GM19025 (cell line): ENCODE results near the gene PFDN6.
A peak's percentile ranks its signal among the peaks of the same experiment; 100 is the strongest.

Experiments
- ATAC-seq: cut with Tn5 transposase; IDR thresholded peaks from one replicate; pipeline ENCODE4 v1.9.1; 2021; ENCODE audit warnings: mild to moderate bottlenecking, low read depth, moderate library complexity; ENCODE audit not compliant: unreplicated experiment

PFDN6 gene

DNA sequence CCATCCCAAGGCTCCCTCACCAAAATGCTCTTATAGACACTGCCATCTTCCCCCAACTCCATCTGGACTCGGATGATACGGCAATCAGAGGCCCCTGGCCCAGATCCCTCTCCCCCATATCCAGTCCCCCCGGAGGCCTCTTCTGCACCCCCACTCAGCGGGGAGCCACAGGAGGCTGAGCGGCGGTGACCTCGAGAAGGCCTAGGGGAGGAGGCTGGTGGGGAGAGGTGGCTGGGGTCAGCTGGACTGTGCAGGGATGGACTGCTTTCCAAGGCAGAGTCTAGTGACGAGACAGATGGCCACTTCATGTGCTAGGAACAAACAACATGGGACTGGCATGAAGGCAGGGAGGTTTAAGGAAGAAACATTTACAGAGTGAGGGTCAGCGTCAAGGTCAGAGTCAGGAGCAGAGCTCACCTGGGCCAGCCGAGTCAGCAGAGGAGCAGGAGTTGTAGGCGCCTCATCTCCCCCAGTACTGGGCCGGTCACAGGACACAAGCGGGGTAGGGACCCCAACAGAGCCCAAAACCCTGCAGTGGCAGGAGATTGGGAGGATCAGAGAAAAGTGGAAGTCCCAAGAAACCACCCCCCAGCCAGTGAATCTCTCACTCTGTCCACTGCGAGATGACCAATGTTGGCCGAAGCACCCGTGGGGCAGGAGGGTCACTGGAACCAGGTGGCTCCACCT lies 3.7 kb downstream of the PFDN6 start:
- ATAC-seq = no peak

DNA sequence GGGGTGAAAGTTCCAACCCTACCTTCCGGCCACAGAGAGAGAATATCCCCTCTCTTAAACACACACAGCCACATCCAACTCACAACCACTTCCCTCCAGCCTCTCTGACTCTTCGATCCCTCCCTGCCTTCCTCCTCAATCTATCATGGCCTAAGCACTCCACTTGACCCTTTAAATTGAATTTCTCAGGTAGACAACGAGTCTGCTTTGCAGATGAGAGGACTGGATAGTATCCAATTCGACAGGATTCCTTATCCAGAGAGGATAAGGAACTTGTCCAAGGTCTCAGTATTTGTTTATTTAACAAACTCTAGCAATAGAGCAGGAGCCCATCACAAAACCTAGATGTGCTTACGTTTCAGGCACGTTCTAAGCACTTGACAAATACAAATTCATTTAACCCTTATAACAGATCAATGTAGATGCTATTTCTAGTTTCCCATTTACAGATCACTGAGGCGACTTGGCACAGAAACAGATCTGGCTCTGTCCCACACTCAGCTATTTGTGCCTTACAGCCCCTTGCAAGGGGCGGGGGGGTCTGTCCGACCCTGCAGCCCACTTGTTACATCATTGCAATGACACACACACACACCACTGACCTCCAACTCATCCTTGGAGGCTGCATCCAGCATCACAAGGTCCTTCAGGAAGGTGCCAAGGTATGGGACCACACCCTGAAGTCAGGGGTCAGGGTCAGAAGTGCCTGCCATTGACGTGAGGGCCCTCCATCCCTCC lies 4.9 kb downstream of the PFDN6 start:
- ATAC-seq = no peak

DNA sequence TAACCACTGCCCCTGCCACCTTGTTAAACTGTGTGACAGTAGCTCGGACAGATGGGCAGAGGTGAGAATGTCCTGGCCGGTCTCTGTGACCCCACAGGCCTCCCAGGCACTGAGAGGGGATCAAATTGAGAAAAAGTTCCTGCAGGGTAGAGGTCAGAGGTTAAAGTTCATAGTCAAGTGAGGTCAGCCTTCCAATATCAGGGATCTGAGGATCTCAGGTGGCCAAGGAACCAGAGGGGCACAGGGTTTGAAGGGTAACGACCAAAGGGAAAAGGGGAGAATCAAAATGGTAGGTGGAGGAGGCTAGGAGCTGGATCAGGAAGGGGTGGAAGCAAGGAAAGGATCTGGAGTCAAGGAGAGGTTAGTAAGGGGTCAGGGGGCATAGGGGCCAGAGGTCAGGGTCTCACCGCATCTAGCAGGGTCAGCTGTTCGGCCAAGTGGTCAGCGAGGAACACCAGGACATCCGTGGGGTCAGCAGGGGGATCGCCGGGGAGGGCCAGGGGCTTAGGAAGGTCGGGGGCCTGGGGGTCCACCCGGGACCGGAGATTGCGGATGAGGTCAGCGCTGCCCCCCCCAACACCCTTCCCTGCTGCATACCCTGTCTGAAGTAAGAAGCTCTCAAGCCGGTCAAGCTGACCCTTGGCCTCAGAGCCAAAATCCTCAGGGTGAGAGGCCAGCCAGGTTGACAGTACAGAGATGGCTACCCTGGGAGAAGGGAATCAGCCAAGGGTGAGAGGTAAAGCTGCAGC lies 6.4 kb downstream of the PFDN6 start:
- ATAC-seq = no peak

DNA sequence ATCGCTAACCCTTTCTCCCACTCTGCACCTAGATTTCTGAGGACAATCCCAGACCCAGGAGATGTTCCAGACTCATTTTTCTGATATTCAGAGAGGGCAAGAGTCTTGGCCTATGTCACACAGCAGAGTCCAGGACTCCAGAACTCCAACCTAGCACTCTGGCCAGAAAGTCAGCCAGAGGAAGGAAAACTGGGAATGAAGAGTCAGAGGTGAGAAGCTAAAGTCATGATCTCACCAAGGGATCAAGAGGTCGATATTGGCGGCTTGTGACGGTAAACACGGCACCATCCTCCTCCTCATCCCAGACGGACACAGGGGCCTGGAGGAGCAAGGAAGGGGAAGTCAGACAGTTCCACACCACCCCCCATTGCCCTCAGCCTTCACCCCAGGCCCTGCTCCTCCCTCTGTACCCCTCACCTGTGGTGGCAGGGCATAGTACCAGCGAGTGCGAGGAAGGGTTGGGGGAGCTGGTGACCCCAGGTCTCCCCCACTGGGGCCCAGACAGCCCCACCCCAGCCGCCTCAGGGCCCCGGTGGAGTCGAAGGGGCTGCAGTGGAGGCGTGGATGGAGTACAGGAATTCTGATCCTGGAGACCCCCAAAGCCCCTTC lies 7.5 kb downstream of the PFDN6 start:
- no peak for ATAC-seq

DNA sequence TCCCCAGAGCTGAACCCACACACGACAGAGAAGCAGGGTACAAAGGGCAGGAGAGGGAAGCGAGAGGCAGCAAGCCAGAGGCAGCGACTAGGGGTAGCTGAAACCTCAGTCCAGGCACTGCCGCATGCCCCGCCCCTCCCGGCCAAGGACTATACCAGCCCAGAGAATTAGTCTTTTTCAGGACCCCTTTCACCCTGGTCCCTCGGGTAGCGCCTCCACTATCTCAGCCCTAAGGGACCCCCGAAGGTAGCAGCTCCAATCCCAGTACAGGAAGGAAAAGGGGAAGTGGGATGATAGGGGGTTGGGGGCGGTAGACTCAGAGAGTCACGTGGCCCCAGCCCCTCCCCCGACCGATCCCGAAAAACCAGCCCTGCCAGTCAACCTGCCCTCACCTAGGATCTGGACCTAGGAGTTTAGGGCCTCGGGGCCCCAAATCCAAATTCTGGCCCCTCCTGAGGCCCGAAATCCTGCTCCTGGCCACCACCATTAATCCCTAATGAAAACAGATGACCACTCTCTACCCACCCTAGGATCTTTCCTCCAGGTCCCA lies 8.1 kb downstream of the PFDN6 start:
- no peak for ATAC-seq

DNA sequence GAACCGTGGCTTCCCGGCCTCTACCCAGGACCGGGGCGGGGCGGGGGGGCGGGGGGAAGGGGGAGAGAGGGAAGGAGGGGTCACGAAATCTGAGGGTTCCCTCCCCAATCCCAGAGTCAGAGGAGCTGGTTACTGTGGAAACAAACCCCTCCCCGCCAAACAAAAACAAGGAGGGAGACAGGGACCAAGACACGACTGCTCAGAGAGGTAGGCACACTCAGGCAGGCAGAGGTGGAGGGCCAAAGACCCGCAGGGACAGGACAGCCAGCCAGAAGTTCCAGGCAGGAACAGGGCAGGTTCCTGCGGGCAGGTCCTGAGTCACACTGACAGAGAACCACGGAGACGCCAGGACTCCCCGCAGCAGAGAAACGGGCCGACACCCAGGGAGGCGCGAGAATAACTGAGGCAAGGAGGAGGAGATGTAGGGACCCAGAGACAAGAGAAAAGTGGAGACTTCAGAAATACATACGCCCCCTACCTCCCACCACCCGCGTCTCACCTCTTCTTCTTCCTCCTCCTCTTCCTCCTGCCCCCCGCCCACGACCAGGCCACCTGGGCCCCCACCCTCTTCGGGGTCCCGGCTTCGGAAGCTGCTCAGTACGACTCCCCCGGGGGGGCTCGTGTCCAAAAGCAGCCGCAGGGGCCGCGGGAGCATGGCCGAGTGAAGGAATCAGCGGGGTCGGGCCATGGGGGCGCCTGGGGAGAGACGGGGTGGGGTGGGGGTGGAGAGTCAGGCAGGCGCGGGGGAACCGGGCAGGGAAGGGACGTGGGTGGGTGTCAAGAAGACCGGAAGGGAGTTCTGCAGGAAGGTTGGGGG lies 8.8 kb downstream of the PFDN6 start:
- ATAC-seq = no peak

DNA sequence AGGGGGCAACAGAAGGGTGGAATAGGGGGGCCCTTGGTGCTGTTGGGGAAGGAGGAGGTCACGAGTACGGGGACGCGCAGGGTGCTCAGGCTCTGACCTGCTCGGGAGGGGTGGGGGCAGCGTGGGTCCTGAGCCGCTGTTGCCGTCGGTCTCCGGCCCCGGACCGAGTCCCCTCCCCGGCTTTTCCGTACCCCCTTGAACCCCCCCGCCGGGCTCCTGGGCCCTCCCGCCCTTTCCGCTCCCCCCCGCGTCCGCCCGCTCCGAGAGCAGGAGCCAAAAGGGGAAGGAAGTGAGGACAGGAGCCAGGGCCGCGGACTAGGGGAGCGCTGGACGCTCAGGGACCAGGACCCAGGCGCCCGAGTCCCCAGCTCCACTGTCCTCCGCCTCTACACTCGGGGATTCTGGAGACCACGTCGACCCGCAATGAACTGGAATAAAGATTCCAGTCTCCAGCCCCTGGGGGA lies 9.4 kb downstream of the PFDN6 start, which contains the start of gene RGL2:
TSS of gene RGL2 (minus strand) at position 170 of the 464 bp plus-strand sequence. CDS start 332 bp downstream, outside the sequence.
- ATAC-seq = peak; percentile 22

DNA sequence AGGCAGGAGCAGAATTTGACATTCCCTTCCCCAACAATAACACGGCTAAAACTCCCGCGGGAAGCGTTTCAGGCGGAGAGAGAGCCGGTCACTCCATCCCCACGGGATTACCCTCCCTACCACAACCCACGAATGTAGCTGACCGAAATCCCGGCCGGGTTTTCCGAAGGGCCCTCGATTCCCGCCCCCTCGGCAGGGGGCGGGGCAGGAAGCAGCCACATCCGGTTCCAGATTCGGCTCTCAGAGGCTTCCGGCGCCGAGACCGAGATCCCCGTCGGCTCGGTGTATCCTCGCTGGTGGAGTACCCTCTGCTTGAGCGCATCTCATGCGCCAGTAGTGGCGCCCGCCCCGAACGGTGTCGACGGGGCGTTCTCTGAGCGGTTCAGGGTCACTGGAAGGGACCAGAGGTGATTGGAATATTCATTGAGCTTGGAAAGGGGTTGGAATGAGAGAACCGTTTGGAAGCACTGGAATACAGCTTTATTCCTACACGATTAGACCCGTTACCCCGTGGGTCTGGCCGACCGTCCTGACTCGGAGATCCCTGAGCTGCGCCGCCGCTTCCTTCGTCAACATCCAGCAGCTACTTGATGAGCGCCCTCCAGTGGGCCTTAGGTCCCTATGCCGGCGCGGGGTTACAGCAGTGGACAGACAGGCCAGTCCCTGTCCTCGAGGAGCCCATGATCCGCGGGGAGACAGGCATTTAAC lies 10.0 kb downstream of the PFDN6 start:
- peak; percentile 67 for ATAC-seq

DNA sequence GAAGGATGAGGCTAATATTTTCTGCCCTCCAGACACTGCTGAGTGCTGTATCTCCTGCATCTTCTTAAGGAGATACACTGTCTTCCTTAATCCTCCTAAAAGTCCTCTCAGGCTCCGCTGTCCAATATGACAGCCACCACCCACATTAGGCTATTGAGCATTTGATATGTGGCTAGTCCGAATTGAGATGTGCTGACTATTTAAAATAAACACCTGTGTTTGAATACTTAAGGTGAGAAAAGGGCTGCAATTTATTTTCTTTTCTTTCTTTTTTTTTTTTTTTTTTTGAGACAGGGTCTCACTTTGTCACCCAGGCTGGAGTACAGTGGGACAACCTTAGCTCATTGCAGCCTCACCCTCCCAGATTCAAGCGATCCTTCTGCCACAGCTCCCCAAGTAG lies 12.5 kb downstream of the PFDN6 start:
- no peak for ATAC-seq

DNA sequence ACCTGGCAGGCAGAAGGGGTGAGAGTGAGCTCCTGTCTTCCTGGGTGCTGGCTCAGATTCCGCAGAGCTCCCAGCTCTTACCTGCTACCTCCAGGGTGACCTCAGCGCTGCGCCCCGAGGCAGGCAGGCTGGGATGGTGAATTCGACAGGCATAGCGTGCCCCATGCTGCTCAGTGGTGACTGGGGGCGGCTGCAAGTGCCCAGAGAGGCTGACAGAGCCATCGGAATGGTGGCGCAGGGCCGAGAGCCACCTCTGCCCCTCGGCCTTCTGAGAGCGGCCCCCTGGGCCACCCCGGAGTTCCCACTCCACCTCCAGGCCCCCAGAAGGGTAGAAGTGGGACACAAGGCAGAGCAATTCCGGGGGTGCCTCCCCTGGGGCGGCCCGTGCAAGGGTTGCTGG lies 14.8 kb downstream of the PFDN6 start:
- ATAC-seq = no peak

DNA sequence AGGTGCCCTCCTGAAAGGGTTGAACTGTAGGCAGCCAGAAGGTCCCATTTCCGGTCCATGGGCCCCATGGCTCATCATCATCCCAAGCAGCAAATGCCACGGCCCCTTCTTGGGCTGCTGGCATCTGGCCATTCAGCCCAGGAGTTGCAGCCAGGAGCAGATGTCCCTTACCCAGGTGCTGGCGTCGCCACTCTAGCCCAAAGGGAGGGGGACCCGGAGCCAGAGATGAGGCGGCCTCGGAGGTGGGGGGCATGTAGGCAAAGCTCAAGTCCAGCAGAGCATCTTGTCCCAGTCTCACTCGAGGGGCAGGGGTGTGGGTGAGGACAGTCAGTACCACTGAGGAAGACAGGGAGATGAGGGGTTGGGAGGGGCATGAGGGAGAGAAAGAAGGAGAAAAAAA lies 15.7 kb downstream of the PFDN6 start:
- no peak for ATAC-seq

DNA sequence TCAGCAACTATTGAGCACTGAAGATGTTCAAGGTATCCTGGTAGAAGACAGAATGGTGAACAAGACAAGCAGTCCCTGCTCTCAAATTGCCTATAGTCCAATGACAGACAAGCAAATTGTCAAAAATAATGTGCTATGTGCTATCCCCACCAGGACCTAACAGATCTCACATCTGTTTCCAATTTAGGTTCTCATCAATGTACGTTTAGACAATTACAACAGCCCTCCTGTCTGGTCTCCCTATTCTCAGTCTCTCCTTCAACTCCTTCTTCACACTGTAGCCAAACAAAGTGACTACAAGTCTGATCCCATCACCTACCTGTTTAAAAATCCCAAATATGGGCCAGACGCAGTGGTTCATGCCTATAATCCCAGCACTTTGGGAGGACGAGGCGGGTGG lies 17.0 kb downstream of the PFDN6 start:
- no peak for ATAC-seq

DNA sequence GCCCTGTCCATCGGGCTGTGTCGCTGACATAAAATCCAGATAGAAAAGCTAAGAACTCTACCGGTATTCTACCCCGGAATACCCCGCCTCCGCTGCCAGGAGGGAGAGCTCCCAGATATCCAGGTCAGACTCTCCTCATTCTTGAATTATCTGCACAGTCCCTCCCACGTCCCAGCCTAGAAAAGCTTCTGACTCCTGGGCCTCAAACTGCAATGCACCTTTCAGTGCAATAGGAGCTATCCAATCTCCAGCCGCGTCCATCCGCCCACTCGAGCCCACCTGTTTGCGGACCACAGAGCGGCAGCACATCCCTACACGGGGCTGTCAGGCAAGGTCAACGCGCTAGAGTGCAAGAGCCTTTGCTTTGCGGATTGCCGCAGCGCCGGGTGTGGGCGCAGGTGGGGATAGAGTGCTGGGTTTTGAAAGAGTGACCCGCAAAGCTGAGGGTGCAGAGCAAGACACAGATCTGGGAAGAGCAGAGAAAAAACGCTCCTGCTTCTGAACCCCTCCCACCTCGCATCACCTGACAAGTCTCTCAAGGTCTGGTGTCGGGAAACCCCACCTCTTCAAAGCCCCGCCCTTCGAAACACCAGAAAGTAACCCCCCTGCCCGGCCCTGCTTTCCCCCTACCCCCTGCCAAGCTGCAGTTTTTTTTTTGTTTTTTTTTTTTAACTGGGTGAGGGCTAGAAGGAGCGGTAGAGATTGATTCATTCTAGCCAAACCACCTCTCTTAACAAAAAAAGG lies 23.1 kb downstream of the PFDN6 start:
- no peak for ATAC-seq

DNA sequence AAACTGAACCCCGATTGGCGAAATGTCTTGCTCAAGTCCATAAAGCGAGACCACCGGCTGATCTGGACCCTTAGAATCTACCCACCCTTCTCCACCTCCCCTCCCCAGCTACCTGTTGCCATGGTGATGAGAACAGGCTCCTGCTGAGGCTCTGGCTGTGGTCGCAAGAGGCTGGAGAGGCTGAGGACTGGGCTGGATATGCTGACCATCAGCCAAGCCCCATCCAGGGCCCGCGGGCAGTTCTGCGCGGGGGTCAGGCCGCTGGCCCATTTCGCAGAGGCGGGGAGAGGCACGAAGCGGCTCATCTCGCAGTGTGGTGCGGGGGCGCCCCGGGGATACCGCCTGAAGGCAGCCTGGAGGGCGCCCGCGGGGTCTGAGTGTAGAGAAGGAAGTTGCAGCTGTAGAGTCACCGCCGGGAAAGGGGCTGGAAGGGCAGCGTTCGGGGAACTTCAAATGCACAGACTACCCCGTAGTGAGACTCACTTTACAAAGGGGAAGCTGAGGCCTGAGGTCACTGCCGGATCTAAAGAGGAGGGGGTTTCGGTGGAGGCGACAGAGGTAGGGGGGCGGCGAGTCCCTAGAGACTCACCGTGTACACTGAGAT lies 23.8 kb downstream of the PFDN6 start:
- ATAC-seq = no peak

DNA sequence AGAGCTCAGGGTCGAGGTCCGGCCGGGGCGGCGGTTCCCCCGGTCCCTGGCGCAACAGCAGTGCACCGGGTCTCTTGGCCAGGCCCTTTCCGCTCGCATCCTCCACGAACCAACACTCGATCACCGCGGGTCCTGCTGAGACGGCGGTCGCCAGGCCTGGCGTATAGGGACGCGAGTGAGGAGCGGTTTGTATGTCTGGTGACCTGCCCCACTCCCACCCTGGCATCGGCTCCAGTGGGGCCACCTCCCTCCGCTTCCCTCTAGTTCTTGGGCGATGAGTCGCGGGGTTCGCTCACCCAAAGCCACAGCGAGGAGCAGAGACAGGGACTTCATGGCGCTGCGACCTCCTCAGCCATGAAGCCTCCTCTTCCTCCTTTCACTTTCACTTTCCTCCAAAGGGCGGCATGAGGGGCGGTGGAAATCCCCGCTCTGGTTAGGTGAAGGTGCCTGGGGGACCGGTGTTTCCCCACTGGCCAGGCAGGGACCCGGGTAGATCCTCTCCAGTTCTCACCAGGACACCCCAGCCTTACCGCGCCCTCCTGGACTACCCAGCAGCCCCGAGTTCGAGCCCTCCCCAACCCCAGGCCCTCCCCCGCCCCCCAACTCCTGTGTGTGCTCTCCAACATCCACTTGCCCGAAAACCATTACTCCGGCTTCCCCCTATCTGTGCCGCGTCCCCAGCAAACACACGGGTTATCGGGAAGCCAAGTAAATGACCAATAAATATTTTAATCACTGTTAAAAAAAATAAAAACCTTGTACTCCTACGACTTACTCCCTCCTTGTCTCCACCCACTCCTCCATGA lies 24.5 kb downstream of the PFDN6 start, which contains the start of gene TAPBP:
TSS of gene TAPBP (minus strand) at position 370 of the 806 bp plus-strand sequence. CDS start at position 333, 37 bp downstream.
- no peak for ATAC-seq

DNA sequence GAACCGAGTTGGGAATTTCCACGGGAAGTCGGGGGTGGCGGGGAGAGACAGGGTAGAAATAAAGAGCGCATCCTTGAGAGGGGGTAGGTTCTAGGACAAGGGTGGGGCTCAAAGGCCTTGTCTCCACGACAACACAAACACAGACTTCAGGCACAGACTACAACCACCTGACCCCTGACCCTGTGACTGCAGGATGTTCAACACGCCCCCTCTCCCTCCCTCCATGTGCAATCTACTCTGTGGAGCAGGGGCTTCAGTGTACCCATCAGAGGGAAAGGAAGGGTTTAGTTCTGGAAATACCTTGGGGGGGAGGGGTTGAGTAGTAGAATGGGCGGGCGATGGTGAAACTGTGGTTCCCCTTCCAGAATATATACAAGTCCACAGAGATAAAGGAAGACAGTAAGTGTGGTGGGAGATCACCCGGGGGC lies 25.1 kb downstream of the PFDN6 start:
- ATAC-seq = no peak
